ENCODE data around the gene OR6V1.
"Not testable (repeated sequence)": the region's sequence is repeated elsewhere in the genome, so short reads cannot be mapped to it uniquely, and the experiment has no call there.

Gene OR6V1

GRCh38 chr7:143069912-143070500 is 17.9 kb downstream of the OR6V1 start:
- no peak overlapping the region for H3K9ac ChIP-seq (ENCODE audit: low read length in 2 of 2)
- no peaks in the 10 kb centered on the region for H3K9me3 ChIP-seq (ENCODE audit: control insufficient read depth in 2 of 2, low read length in 2 of 2)
- no peaks in the 10 kb centered on the region for H3K4me1 ChIP-seq (ENCODE audit: control insufficient read depth, insufficient read depth, low read length)
- H3K27ac ChIP-seq (ENCODE audit: low read length), result no peak overlapping the region
- no peak overlapping the region for H3K4me3 ChIP-seq (ENCODE audit: low read length in 2 of 2)
- no peaks in the 10 kb centered on the region for H3K27me3 ChIP-seq (ENCODE audit: control insufficient read depth in 1 of 2, insufficient read depth in 2 of 2, low read length in 2 of 2)
- no peaks in the 10 kb centered on the region for H3K36me3 ChIP-seq (ENCODE audit: control insufficient read depth in 2 of 2, insufficient read depth in 2 of 2, low read length in 2 of 2)

- Histone ChIP-seq H3K4me3 (ENCODE audit: low read length in 2 of 2) (no peak overlapping the region), H3K9ac (ENCODE audit: low read length in 2 of 2) (no peak overlapping the region), H3K27ac (ENCODE audit: low read length) (no peak overlapping the region), H3K4me1 (ENCODE audit: control insufficient read depth, insufficient read depth, low read length) (no peaks in the 10 kb centered on the region), H3K9me3 (ENCODE audit: control insufficient read depth in 2 of 2, low read length in 2 of 2) (no peaks in the 10 kb centered on the region), H3K36me3 (ENCODE audit: control insufficient read depth in 2 of 2, insufficient read depth in 2 of 2, low read length in 2 of 2) (no peaks in the 10 kb centered on the region), H3K27me3 (ENCODE audit: control insufficient read depth in 1 of 2, insufficient read depth in 2 of 2, low read length in 2 of 2) (no peaks in the 10 kb centered on the region)
Measured at GRCh38 chr7:143073556-143073955, 21.4 kb downstream of the OR6V1 start.

- Histone ChIP-seq H3K27me3 (ENCODE audit: control insufficient read depth in 1 of 2, insufficient read depth in 2 of 2, low read length in 2 of 2) (no peaks in the 10 kb centered on the region), H3K27ac (ENCODE audit: low read length) (no peak overlapping the region), H3K4me3 (ENCODE audit: low read length in 2 of 2) (no peak overlapping the region), H3K4me1 (ENCODE audit: control insufficient read depth, insufficient read depth, low read length) (no peaks in the 10 kb centered on the region), H3K9ac (ENCODE audit: low read length in 2 of 2) (no peak overlapping the region), H3K9me3 (ENCODE audit: control insufficient read depth in 2 of 2, low read length in 2 of 2) (no peaks in the 10 kb centered on the region), H3K36me3 (ENCODE audit: control insufficient read depth in 2 of 2, insufficient read depth in 2 of 2, low read length in 2 of 2) (no peaks in the 10 kb centered on the region)
Measured at GRCh38 chr7:143074141-143074540, 22.0 kb downstream of the OR6V1 start.

GRCh38 chr7:143085109-143085508 is 33.0 kb downstream of the OR6V1 start:
- Histone ChIP-seq H3K9me3 (ENCODE audit: control insufficient read depth in 2 of 2, low read length in 2 of 2) (no peaks in the 10 kb centered on the region), H3K9ac (ENCODE audit: low read length in 2 of 2) (no peak overlapping the region), H3K4me3 (ENCODE audit: low read length in 2 of 2) (no peak overlapping the region), H3K4me1 (ENCODE audit: control insufficient read depth, insufficient read depth, low read length) (no peaks in the 10 kb centered on the region), H3K36me3 (ENCODE audit: control insufficient read depth in 2 of 2, insufficient read depth in 2 of 2, low read length in 2 of 2) (no peaks in the 10 kb centered on the region), H3K27me3 (ENCODE audit: control insufficient read depth in 1 of 2, insufficient read depth in 2 of 2, low read length in 2 of 2) (no peaks in the 10 kb centered on the region), H3K27ac (ENCODE audit: low read length) (no peak overlapping the region)

GRCh38 chr7:143085610-143086009 is 33.5 kb downstream of the OR6V1 start:
- not testable (repeated sequence) for H3K9me3 ChIP-seq (ENCODE audit: control insufficient read depth in 2 of 2, low read length in 2 of 2); H3K36me3 ChIP-seq (ENCODE audit: control insufficient read depth in 2 of 2, insufficient read depth in 2 of 2, low read length in 2 of 2); H3K4me3 ChIP-seq (ENCODE audit: low read length in 2 of 2); H3K27me3 ChIP-seq (ENCODE audit: control insufficient read depth in 1 of 2, insufficient read depth in 2 of 2, low read length in 2 of 2); H3K4me1 ChIP-seq (ENCODE audit: control insufficient read depth, insufficient read depth, low read length); H3K27ac ChIP-seq (ENCODE audit: low read length); H3K9ac ChIP-seq (ENCODE audit: low read length in 2 of 2)

GRCh38 chr7:143088549-143089231 is 36.5 kb downstream of the OR6V1 start:
- H3K4me1 ChIP-seq (ENCODE audit: control insufficient read depth, insufficient read depth, low read length); H3K27me3 ChIP-seq (ENCODE audit: control insufficient read depth in 1 of 2, insufficient read depth in 2 of 2, low read length in 2 of 2); H3K9ac ChIP-seq (ENCODE audit: low read length in 2 of 2); H3K36me3 ChIP-seq (ENCODE audit: control insufficient read depth in 2 of 2, insufficient read depth in 2 of 2, low read length in 2 of 2); H3K27ac ChIP-seq (ENCODE audit: low read length); H3K4me3 ChIP-seq (ENCODE audit: low read length in 2 of 2); H3K9me3 ChIP-seq (ENCODE audit: control insufficient read depth in 2 of 2, low read length in 2 of 2): not testable (repeated sequence)

GRCh38 chr7:143096146-143096545 is 44.0 kb downstream of the OR6V1 start:
- Histone ChIP-seq H3K36me3 (ENCODE audit: control insufficient read depth in 2 of 2, insufficient read depth in 2 of 2, low read length in 2 of 2) (no peaks in the 10 kb centered on the region), H3K4me3 (ENCODE audit: low read length in 2 of 2) (no peak overlapping the region), H3K9ac (ENCODE audit: low read length in 2 of 2) (no peak overlapping the region), H3K27me3 (ENCODE audit: control insufficient read depth in 1 of 2, insufficient read depth in 2 of 2, low read length in 2 of 2) (no peaks in the 10 kb centered on the region), H3K27ac (ENCODE audit: low read length) (no peak overlapping the region), H3K4me1 (ENCODE audit: control insufficient read depth, insufficient read depth, low read length) (no peaks in the 10 kb centered on the region), H3K9me3 (ENCODE audit: control insufficient read depth in 2 of 2, low read length in 2 of 2) (no peaks in the 10 kb centered on the region)

GRCh38 chr7:143099579-143099978 is 47.4 kb downstream of the OR6V1 start:
- H3K36me3 ChIP-seq (ENCODE audit: control insufficient read depth in 2 of 2, insufficient read depth in 2 of 2, low read length in 2 of 2); H3K9me3 ChIP-seq (ENCODE audit: control insufficient read depth in 2 of 2, low read length in 2 of 2); H3K27ac ChIP-seq (ENCODE audit: low read length); H3K27me3 ChIP-seq (ENCODE audit: control insufficient read depth in 1 of 2, insufficient read depth in 2 of 2, low read length in 2 of 2); H3K4me1 ChIP-seq (ENCODE audit: control insufficient read depth, insufficient read depth, low read length); H3K9ac ChIP-seq (ENCODE audit: low read length in 2 of 2); H3K4me3 ChIP-seq (ENCODE audit: low read length in 2 of 2): not testable (repeated sequence)

Measured in stomach smooth muscle (tissue), 2 donors.